Vagina (tissue), 2 donors: ENCODE results near the gene ADRB1.

Experiments used
- POLR2A ChIP-seq, 2 donors: fragments of 450-650 bp; IDR thresholded peaks; one replicate each; pipeline ENCODE4 v1.6.1; 2017; ENCODE audit warnings: antibody characterized with exemption in 2 of 2, mild to moderate bottlenecking in 2 of 2, moderate library complexity in 2 of 2
- POLR2AphosphoS5 ChIP-seq, 2 donors: sonication (generic); formaldehyde crosslinking; IDR thresholded peaks; one replicate each; pipeline ENCODE4 v1.9.0; 2017; ENCODE audit warnings: antibody characterized with exemption in 2 of 2, mild to moderate bottlenecking in 2 of 2, low read depth in 1 of 2; ENCODE audit not compliant: insufficient read depth in 1 of 2
- TF ChIP-seq, protein P1 (sequence below), 3 experiments: fragments of 450-650 bp in 2 of 3; fragments of 200-600 bp in 1 of 3; sonication (generic) in 1 of 3; IDR thresholded peaks; one replicate each; pipeline ENCODE4 v1.5.1; 2017 to 2019; ENCODE audit warnings: antibody characterized with exemption in 3 of 3, mild to moderate bottlenecking in 2 of 3, moderate library complexity in 2 of 3

DNA sequence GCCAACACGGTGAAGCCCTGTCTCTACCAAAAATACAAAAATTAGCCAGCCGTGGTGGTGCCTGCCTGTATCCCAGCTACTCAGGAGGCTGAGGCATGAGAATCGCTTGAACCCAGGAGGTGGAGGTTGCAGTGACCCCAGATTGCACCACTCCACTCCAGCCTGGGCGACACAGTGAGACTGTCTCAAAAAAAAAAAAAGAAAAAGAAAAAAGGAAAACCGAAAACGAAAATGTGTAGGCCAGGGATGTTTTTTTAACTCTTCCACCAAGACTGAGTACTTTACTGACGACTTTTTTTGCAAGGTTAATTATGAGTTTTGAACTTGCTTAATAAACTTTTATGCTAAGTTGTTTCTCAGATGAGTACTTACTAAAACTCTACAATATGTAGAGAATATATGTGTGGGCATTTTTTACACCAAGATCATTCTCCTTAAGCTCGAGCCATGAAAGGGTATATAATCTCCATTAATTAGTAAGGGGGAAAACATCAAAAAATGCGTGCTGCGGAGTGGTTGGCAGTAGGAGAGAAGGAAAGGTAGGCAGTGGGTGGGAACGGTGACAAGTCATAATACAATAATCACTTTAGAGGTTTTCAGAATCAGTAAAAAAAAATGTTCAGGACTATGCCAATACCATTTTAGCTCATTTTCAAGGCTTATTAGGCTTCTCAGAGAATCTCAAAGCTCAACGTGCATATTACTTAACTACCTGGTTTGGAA lies 8.6 kb upstream of the ADRB1 start:
- TF ChIP-seq POLR2A (IDR thresholded peaks at IDR 0.05) = no peak
- no peak for TF ChIP-seq POLR2AphosphoS5 (IDR thresholded peaks at IDR 0.05; ENCODE audit: insufficient read depth in 1 of 2, low read depth in 1 of 2)
- TF ChIP-seq, protein P1, sequence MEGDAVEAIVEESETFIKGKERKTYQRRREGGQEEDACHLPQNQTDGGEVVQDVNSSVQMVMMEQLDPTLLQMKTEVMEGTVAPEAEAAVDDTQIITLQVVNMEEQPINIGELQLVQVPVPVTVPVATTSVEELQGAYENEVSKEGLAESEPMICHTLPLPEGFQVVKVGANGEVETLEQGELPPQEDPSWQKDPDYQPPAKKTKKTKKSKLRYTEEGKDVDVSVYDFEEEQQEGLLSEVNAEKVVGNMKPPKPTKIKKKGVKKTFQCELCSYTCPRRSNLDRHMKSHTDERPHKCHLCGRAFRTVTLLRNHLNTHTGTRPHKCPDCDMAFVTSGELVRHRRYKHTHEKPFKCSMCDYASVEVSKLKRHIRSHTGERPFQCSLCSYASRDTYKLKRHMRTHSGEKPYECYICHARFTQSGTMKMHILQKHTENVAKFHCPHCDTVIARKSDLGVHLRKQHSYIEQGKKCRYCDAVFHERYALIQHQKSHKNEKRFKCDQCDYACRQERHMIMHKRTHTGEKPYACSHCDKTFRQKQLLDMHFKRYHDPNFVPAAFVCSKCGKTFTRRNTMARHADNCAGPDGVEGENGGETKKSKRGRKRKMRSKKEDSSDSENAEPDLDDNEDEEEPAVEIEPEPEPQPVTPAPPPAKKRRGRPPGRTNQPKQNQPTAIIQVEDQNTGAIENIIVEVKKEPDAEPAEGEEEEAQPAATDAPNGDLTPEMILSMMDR (IDR thresholded peaks at IDR 0.05) = no peak
